Measurements from ENCODE around the gene ELF1.
A peak's percentile ranks its signal among the peaks of the same experiment; 100 is the strongest.
"Not testable (repeated sequence)": the region's sequence is repeated elsewhere in the genome, so short reads cannot be mapped to it uniquely, and the experiment has no call there.

ELF1 gene

DNA sequence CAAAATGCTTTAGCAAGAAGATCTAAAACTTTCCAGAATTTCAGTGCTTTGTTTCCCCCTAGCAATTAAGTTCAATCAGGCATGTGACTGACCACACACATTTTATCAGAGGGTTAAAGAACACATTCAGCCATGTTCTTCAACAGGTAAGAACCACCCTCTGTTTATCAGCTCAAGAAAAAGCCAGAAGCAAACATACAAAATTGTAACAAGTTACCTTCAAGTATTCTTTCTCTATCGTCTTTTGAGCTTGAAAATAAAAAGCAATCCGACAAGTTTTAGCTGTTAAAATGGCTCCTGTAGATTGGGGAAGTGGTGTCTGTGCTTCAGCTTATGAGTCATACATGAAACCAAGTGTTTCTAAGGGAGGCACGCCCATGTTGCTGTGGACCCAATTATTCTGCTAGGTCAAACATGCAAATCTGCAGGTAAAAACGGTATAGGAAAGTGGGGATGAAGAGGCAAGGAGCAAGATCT, at the start of gene ELF1:
Gene ELF1 (minus strand): TSS at position 306 of the 477 bp plus-strand sequence. CDS start 37,262 bp downstream, outside the sequence.
- DNase-seq (ENCODE audit: low spot score) = peak; percentile 26

DNA sequence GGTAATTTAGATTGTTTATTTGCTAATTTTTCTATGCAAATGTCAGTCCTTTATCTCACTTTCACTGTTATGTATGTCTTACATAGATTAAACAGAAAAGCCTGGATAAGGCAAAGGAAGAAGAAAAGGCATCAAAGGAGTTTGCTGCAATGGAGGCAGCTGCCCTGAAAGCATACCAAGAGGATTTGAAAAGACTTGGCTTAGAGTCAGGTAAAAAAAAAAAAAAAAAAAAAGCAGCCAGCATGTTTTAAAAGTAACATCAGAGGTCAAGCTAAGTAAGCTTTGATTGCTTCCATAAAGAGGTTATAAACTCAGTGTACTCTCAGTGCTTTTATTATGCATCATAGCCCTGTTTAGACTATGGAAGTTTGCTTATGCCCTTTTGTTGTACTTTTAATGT, 46.0 kb upstream of the ELF1 start:
- no peak for DNase-seq (ENCODE audit: low spot score)

DNA sequence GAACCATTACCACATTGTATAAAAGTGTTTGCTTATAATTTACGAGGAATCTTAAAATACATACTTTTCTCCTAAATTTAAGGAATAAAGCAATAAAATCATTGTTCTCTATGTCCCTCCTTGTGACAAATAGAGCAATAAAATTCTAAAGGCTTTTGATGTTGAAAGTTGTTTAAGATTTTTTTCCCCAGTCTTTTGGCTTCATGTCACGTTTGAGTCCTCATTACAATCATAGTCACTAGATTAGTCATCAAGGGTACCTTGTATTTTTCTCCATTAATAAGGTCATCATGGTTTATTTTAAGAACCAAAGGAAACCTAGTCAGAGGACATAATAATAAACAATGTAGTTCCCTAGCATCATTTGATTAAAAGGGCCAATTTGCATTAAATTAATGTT, 45.4 kb upstream of the ELF1 start:
- peak; percentile 76 for DNase-seq (ENCODE audit: low spot score)

DNA sequence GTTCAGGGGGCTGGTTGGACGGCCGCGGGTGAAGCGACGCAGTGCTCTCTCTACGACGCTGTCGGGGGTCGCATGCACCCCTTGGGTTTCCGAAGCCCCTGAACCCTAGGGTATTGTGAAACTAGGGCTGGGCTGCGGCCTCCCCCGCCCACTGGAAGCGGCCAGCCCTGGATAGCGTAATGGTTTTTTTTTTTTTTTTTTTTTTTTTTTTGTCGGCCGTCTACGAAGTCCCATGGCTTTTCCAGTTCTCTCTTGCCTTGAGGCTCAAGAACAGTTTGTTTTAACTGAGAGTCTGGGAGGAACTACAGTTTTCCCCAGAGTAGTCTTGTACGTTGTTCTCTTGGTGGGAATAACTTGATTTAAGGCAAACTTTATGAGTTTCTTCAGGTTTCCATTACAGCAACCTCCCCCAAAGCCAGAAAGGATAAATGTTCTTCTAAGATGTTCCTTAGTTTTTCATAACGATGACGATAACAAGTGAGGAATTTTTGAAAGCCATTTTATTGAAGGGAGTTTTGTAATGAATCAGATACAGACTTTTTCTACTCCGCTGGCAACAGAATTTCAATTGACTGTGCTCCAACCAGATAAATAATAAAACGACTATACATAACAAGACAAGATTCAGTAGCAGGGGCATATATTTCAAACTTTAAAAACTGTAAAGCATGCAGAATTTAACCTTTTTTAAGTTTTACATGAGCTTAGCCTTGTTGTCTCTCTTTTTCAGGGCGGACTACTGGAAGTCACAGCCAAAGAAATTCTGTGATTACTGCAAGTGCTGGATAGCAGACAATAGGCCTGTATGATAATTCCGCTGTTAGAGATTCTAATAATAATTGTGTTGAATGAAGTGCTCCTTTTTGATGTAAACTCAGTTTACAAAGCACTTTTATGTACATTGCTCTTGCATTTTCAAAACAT, 43.1 kb upstream of the ELF1 start:
- DNase-seq (ENCODE audit: low spot score) = peak; percentile 38

DNA sequence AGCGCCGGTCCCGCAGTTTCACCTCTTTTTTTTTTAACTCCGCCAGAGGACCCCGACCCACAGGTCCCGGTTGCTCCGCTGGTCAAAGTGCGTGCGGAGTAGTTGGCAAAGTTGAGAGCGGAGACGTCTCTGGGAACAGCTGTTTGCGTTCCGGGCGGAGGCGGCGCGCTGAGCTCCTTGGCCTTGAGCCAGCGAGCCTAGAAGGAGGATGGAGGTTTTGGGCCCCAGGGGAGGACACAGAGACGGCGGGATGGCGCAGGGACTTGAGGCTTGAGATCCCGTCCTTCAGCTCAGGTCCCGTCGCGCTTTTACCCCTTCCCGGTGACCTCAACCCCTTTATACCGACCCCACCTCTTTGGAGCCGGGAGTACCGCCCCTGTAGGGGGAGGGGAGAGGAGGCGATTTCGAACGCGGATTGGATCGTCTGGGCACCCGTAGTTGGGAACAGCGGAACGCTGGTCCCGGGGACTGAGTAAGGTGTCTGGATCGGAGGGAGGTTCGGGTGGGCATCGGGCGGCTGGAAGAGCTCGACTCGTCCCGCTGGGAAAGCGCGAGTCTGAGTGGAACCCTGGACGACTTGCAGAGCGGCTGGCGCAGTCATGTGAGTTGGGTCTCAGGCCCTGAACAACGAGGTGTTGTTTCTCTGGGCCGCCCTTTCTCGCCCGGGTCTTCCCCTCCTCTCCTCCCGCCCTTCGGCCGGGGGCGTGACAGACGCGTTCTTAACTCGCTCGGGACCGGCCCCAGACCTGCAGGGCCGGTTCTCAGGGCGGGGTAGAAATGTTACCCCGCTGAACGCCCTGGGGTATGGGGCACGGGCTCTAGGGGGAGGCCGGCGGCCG, 42.2 kb upstream of the ELF1 start, which contains the start of gene WBP4:
Gene WBP4 (plus strand): TSS at position 435 of the 839 bp plus-strand sequence. CDS start 165 bp downstream, at position 600.
- peak; percentile 84 for DNase-seq (ENCODE audit: low spot score)

DNA sequence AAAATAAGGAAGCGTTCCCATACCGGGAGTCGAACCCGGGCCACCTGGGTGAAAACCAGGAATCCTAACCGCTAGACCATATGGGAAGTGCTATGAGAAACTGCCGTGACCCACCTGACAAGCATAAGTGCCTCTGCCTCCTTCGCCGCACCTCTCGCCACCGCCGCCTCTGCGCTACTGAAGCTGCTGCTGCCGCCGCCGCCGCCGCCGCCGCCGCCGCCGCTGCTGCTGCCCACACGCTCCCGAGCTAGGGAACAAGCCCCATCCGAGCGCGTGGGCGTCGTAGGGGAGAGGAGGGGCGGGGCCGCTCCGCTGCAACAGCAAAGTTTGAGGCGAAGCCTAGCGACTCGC, 41.6 kb upstream of the ELF1 start:
- peak; percentile 55 for DNase-seq (ENCODE audit: low spot score)

DNA sequence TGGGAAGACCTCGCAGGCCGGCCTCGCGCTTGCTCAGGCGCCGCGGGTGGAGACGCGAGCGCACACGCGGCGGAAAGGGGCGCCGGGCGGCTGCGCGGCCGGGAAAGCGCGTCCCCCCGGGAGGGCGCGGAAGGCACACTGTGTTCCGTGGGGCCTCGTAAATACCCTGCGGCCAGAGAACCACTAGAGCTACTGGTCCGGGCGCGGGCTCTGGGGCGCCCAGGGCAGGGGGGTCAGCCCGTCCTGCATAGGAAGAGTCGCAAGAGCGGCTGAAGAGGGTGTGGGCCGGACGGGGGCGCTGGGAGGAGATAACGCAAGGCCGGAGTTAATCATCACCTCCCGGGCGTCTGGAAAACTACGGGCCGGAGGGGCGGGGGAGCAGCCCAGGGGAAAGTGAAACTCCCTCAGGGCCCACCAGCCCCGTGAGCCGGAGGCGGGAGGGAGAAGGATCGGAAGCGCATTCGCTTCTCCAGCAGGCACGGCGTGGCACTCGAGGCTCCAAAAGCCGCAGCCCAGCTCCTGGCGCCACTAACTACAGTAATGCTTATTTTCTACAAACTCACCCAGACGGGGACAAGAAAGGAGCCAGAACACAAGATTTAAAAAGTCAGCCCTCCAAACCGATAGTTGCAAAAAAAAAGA, 41.1 kb upstream of the ELF1 start:
- peak; percentile 81 for DNase-seq (ENCODE audit: low spot score)

DNA sequence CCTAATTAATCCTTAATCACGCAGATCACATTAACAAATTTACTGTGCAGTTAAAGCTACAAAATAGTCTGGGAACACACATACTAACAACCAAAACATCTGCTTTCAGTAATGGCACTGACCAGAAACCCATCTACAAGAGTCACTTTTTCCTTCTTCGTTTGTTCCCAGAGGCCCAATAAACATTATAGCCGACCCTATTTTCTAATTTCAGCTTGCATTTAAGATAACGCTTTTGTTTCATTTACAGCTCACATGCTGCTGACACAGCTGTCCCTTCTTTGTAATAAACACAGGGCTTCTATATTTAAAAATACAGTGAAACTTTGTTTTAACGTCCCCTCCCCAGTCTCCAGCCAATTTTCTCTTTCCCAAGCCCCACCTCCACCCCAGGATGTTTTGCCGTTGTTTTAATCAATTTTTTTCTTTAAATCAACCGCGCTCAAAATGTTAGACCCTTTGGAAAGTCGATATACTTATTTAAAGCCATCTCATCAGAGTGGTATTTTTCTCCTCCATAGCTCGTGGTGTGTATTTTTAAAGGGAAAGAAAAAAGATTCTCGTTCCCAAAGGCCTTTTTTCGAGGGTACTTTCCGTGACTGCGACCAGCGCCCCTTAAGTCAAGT, 40.5 kb upstream of the ELF1 start:
- no peak for DNase-seq (ENCODE audit: low spot score)

DNA sequence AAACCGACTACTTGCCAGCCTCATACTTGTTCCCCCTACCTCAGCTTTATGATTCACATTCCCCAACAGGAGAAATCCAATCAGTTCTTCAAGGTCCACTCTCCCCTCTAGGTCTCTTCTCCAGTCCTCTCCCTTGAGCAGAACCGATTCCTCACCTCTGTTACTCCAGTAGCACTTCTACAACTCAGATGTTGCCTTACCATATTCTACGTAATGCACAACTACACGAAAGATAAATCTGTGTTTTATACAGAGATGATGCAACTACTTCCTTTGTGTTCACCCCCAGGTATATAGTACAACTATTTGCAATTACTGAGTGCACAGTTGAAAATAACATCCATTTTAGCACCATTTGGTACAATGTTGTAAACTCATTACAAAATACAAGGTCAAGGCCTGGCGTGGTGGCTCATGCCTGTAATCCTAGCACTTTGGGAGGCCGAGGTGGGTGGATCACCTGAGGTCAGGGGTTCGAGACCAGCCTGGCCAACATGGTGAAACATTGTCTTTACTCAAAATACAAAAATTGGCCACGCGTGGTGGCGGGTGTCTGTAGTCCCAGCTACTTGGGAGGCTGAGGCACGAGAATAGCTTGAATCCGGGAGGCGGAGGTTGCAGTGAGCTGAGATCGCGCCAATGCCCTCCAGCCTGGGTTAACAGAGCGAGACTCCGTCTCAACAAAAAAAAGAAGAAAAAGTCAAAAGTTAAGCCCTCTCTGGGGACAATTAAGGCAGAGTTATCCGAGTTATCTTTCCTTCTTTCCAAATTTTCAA, 39.4 kb upstream of the ELF1 start:
- no peak for DNase-seq (ENCODE audit: low spot score)

DNA sequence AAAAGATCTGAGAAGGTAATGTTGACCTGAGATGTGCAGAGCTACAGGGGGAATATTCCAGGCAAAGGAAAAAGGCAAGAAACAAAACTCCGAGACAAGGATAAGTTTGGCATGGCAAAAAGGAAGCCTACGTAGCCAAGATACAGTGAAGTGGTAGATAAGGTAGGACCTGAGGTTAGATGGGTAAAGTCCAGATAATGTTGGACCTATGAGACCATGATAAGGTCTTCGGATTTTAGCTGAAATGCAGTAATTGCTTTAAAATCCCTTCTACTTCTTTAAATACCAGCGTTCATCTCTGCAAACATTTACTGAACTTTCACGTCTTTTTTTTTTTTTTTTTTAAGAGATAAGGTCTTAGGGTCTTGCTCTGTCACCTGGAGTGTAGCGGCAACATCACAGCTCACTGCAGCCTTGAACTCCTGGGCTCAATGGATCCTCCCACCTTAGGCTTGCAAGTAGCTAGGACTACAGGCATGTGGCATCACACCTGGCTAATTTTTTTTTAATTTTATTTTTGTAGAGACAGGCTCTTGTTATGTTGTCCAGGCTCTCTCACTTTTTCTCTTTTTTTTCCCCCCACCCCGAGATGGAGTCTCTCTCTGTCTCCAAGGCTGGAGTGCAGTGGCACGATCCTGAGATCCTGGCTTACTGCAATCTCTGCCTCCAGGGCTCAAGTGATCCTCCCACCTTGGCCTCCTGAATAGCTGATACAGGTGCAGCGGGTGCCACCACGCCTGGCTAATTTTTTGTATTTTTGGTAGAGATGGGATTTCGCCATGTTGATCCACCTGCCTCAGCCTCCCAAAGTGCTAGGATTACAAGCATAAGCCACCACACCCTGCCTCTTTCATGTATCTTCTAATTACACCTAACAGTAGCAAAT, 38.0 kb upstream of the ELF1 start:
- DNase-seq (ENCODE audit: low spot score) = no peak

DNA sequence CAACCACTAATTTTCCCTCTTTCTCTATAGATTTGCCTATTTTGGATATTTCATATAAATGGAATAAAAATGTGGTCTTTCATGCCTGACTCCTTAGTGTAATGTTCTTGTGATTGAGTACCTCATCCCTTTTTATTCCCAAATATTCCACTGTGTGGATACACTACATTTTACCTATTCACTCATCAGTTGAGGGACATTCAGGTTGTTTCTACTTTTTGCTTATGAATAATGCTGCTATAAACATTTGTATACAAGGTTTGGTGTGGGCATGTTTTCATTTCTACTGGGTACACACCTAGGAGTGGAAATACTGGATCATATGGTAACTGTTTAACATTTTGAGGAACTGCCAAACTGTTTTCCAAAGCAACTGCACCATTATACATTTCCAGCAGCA, 37.1 kb upstream of the ELF1 start:
- no peak for DNase-seq (ENCODE audit: low spot score)

DNA sequence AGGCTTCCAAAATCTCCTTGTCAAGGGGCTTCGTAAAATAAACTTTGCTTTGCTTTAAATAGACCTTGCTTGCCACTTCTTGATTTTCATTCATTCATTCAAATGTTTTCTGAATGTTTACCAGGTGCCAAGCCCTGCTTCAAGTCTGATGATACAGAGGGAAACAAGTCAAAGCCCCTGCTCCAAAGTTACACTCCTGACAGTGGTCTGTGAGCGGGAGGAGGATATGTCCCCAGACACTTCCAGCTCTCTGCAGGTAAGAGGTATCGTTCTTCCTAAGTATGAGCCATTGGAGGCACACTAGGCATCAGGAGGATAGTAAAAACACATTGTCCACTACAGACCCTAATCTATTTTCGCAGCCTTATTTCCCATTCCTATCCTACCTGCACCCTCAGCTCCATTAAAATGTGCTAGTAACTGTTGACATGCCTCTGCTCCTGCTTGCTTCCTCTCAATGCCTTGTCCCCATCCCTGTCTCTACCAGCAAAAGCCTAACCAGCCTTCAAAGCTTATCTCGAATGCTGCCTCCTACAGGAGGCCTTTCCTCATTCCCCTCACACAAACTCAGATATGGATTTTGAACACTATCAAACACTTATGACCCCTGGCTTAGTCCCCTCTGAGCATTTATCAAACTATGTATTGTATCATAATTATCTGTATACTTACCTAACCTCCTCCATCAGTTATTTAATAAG, 36.0 kb upstream of the ELF1 start:
- DNase-seq (ENCODE audit: low spot score) = no peak

DNA sequence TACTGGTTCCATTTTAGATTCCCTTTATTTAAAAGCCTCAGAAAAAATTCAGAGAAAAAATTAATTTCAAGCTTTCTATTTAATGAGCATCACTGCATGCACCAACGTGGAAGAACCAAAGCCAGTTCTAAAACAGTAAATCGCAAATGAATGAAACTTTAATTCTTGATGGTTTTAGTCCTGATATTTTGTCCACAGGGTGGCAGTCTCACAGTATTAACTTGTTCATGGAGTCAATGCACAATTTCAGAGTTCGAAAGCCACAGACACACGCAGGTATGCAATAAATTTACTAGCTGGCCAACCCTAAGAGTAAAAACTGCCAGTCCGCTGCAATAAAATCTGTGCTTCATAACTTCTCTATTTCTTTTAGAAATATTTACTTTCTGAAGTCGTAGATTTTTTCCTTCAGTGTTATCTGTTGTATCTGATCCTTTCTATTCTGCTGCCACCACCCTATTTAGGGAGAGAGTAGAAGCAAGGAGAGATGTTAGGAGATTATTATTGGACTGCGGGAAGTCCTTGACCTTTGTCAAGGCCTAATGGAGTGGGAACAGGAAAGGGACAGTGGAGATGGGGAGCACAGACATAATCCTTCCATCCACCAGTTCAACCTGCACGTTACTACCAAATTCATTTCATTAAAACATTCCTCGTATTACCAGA, 35.2 kb upstream of the ELF1 start:
- DNase-seq (ENCODE audit: low spot score) = no peak

DNA sequence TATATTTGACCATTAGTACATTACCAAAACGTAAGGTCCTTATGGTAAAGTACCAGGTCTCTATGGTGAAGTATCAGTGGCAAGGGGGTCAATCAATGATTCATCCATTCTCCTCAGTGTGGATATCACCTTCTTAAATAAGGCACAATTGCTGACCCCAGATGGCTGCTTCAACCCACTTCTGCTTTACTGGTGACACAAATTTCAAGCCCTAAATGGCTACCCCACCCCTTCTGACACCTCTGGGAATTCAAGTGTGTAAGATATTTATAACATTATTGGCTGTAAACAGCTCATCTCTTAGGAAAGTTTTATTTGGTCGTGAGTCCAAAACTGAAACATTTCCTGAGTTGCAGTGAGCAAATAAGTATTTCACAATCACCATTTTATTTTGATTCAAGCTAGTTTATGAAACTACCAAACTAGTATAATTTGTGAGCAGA, 34.3 kb upstream of the ELF1 start:
- no peak for DNase-seq (ENCODE audit: low spot score)

DNA sequence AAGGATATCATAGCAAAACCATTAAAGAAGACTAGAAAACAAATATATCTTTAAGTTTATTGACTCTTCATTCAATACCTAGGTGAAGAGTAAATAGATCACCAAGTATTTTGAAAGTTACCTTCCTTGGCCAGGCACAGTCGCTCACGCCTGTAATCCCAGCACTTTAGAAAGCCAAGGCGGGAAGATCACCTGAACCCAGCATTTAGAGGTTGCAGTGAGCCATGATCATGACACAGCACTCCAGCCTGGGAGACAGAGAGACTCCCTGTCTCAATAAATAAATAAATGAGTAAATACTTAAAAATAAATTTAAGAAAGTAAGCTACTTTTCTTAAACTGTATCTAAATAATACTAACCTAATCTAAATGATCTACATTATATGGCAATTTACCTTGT, 33.3 kb upstream of the ELF1 start:
- no peak for DNase-seq (ENCODE audit: low spot score)

DNA sequence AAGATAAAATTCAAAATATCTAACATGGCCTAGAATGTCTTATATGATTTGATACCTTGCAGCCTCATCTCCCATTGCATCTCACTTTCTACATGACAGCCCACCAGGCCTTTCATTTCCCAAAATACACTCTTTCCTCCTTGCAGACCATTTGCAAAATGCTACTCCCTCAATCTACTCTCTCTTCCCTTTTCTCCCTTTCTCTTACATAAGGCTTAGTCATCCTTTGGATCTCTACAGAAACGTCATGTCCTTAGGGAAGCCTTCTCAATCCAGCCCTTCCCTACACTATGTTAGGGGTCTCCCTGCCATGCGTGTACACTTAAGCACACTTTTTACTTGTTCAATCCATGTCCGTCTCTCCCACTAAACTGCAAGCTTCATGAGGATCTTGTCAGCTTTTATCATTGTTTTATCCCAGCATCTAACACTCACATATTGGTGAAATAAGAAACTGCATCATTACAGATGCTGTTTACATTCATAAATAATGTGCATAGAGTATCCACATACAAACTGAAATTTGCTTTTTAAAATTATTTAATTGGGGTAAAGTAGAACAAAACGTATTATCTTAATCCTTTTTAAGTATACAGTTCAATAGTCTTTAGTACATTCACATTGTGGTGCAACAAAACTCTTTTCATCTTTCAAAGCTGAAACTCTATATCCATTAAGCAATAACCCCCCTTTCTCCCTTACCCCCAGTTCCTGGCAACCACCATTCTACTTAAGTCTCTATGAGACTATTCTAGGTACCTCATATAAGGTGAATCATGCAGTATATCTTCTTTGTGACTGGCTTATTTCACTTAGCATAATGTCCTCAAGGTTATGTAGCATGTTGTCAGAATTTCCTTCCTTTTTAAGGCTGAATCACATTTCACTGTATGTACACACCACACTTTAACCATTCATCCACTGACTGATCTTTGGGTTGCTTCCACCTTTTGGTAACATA, 30.6 kb upstream of the ELF1 start:
- DNase-seq (ENCODE audit: low spot score) = peak; percentile 76

DNA sequence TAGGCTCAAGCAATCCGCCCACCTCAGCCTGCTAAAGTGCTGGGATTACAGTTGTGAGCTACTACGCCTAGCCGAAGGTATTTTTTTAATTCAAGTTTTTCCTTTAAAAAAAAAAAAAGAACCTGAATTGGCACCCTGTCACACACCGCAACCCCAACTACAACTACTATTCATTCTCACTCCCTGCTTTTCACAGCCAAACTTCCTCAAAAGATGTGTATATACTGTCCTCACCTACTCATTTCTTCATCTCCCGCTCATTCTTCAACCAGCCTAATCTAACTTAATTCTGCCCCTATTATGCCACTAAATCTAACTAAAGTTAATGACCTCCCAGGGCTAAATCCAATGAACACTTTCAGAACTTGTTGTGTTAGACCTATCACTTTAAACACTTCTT, 29.5 kb upstream of the ELF1 start:
- no peak for DNase-seq (ENCODE audit: low spot score)

DNA sequence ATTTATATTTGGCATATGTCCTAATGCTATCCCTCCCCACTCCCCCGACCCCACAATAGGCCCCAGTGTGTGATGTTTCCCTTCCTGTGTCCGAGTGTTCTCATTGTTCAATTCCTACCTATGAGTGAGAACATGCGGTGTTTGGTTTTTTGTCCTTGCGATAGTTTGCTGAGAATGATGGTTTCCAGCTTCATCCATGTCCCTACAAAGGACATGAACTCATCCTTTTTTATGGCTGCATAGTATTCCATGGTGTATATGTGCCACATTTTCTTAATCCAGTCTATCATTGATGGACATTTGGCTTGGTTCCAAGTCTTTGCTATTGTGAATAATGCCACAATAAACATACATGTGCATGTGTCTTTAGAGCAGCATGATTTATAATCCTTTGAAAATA, 23.3 kb upstream of the ELF1 start:
- not testable (repeated sequence) for DNase-seq (ENCODE audit: low spot score)

All from kidney capillary endothelial cell (primary cell).